Liver (tissue), 3 donors: ENCODE results near the gene DGKQ.

Source experiments
- EGR1 ChIP-seq, 2 donors: IDR thresholded peaks; 2 replicates each; pipeline ENCODE4 v1.6.1; 2016 to 2018; ENCODE audit warnings: antibody characterized with exemption in 2 of 2, low read depth in 2 of 2
- GABPA ChIP-seq, 2 donors: IDR thresholded peaks in 1 of 2; conservative IDR thresholded peaks in 1 of 2; 2 replicates each; pipeline ENCODE4 v1.6.1; 2016; ENCODE audit warnings: antibody characterized with exemption in 2 of 2, mild to moderate bottlenecking in 1 of 2, moderate library complexity in 1 of 2
- JUND ChIP-seq, 2 donors: IDR thresholded peaks; 2 replicates each; pipeline ENCODE4 v1.6.1; 2016; ENCODE audit warnings: antibody characterized with exemption in 2 of 2
- SP1 ChIP-seq: IDR thresholded peaks from 2 replicates; pipeline ENCODE4 v1.6.1; 2018; ENCODE audit warnings: antibody characterized with exemption, mild to moderate bottlenecking
- TAF1 ChIP-seq: conservative IDR thresholded peaks from 2 replicates; pipeline ENCODE4 v1.6.1; 2016; ENCODE audit warnings: antibody characterized with exemption, mild to moderate bottlenecking
- YY1 ChIP-seq: IDR thresholded peaks from 2 replicates; pipeline ENCODE4 v1.6.1; 2016; ENCODE audit warnings: antibody characterized with exemption, mild to moderate bottlenecking
- TF ChIP-seq, protein P1 (sequence below): fragments of 150-350 bp; IDR thresholded peaks from 2 replicates; pipeline ENCODE4 v1.5.1; 2017; ENCODE audit warnings: improper control_type of control experiment, low read depth, low read length; ENCODE audit not compliant: missing input control
- TF ChIP-seq, protein P2 (sequence below): IDR thresholded peaks from 2 replicates; pipeline ENCODE4 v1.6.1; 2016; ENCODE audit warnings: antibody characterized with exemption
- TF ChIP-seq, protein P3 (sequence below): IDR thresholded peaks from 2 replicates; pipeline ENCODE4 v1.6.1; 2016; ENCODE audit warnings: antibody characterized with exemption
- TF ChIP-seq, protein P4 (sequence below): IDR thresholded peaks from 2 replicates; pipeline ENCODE4 v1.6.1; 2016; ENCODE audit warnings: antibody characterized with exemption, mild to moderate bottlenecking
- donor health status: healthy.
- donor health status: healthy.

DNA sequence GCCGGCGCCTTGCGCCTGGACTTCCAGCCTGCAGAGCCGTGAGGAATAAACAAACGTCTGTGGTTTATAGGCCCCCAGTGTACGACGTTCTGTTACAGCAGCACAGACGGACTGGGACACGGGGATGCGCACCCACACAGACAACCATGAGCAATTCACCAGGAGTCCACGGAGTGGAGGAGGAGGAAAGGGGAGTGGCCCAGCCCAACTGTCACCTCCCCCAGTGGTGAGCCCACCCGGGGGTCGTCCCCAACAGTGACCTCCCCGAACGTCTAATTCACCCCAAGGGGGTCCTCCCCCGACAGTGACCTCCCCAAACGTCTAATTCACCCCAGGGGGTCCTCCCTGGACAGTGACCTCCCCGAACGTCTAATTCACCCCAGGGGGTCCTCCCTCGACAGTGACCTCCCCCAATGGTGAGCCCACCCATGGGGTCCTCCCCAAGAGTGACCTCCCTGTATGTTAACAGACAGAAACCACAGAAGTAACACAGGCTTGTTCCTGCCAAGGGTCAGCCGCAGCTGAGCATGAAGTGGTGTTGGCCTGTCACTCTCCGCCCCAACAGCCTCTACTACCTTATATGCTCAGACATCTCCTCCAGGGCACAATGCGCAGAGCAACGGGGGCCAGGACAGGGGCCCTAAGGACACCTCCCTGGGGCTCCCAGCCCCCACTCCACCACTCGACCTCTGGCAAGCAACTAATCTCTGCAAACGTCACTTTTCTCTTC is 47.4 kb downstream of the DGKQ start:
- TF ChIP-seq, protein P1, sequence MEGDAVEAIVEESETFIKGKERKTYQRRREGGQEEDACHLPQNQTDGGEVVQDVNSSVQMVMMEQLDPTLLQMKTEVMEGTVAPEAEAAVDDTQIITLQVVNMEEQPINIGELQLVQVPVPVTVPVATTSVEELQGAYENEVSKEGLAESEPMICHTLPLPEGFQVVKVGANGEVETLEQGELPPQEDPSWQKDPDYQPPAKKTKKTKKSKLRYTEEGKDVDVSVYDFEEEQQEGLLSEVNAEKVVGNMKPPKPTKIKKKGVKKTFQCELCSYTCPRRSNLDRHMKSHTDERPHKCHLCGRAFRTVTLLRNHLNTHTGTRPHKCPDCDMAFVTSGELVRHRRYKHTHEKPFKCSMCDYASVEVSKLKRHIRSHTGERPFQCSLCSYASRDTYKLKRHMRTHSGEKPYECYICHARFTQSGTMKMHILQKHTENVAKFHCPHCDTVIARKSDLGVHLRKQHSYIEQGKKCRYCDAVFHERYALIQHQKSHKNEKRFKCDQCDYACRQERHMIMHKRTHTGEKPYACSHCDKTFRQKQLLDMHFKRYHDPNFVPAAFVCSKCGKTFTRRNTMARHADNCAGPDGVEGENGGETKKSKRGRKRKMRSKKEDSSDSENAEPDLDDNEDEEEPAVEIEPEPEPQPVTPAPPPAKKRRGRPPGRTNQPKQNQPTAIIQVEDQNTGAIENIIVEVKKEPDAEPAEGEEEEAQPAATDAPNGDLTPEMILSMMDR = no peak
- TF ChIP-seq YY1 = no peak
- TF ChIP-seq EGR1 (IDR thresholded peaks at IDR 0.05; ENCODE audit: low read depth in 2 of 2) = no peak
- no peak for TF ChIP-seq SP1
- TF ChIP-seq, protein P2, sequence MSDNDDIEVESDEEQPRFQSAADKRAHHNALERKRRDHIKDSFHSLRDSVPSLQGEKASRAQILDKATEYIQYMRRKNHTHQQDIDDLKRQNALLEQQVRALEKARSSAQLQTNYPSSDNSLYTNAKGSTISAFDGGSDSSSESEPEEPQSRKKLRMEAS = no peak
- no peak for TF ChIP-seq JUND (IDR thresholded peaks at IDR 0.05)
- TF ChIP-seq, protein P3, sequence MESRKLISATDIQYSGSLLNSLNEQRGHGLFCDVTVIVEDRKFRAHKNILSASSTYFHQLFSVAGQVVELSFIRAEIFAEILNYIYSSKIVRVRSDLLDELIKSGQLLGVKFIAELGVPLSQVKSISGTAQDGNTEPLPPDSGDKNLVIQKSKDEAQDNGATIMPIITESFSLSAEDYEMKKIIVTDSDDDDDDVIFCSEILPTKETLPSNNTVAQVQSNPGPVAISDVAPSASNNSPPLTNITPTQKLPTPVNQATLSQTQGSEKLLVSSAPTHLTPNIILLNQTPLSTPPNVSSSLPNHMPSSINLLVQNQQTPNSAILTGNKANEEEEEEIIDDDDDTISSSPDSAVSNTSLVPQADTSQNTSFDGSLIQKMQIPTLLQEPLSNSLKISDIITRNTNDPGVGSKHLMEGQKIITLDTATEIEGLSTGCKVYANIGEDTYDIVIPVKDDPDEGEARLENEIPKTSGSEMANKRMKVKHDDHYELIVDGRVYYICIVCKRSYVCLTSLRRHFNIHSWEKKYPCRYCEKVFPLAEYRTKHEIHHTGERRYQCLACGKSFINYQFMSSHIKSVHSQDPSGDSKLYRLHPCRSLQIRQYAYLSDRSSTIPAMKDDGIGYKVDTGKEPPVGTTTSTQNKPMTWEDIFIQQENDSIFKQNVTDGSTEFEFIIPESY = no peak
- no peak for TF ChIP-seq TAF1
- no peak for TF ChIP-seq GABPA (IDR thresholded peaks at IDR 0.05 in 1 of 2, conservative IDR thresholded peaks at IDR 0.05 in 1 of 2)
- TF ChIP-seq, protein P4, sequence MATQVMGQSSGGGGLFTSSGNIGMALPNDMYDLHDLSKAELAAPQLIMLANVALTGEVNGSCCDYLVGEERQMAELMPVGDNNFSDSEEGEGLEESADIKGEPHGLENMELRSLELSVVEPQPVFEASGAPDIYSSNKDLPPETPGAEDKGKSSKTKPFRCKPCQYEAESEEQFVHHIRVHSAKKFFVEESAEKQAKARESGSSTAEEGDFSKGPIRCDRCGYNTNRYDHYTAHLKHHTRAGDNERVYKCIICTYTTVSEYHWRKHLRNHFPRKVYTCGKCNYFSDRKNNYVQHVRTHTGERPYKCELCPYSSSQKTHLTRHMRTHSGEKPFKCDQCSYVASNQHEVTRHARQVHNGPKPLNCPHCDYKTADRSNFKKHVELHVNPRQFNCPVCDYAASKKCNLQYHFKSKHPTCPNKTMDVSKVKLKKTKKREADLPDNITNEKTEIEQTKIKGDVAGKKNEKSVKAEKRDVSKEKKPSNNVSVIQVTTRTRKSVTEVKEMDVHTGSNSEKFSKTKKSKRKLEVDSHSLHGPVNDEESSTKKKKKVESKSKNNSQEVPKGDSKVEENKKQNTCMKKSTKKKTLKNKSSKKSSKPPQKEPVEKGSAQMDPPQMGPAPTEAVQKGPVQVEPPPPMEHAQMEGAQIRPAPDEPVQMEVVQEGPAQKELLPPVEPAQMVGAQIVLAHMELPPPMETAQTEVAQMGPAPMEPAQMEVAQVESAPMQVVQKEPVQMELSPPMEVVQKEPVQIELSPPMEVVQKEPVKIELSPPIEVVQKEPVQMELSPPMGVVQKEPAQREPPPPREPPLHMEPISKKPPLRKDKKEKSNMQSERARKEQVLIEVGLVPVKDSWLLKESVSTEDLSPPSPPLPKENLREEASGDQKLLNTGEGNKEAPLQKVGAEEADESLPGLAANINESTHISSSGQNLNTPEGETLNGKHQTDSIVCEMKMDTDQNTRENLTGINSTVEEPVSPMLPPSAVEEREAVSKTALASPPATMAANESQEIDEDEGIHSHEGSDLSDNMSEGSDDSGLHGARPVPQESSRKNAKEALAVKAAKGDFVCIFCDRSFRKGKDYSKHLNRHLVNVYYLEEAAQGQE = no peak
